HepG2 (cell line): Measurements from ENCODE around the gene TXNL4A. TPM values are rescaled to one million over a fixed set of nuclear protein-coding genes. Genes with fewer than 3 reads are reported as not detected.

Experiments used
- ATAD3A ChIP-seq: sonication (generic); formaldehyde crosslinking; IDR thresholded peaks from 2 replicates; pipeline ENCODE4 v1.4.0; 2020; ENCODE audit warnings: missing genetic modification reagents
- ATF7 ChIP-seq, 2 experiments: fragments of 450-650 bp in 1 of 2; sonication (generic) in 1 of 2; formaldehyde crosslinking in 1 of 2; IDR thresholded peaks; 2 replicates each; pipeline versions ENCODE4 v1.4.0 to v1.6.1; 2016 to 2020; ENCODE audit warnings: antibody characterized with exemption in 1 of 2, mild to moderate bottlenecking in 1 of 2, missing genetic modification reagents in 1 of 2
- ATRX ChIP-seq: sonication (generic); formaldehyde crosslinking; IDR thresholded peaks from 2 replicates; pipeline ENCODE4 v1.4.0; 2020; ENCODE audit warnings: missing genetic modification reagents, borderline replicate concordance
- HNF4G ChIP-seq, 2 experiments: sonication (generic) in 1 of 2; formaldehyde crosslinking in 1 of 2; IDR thresholded peaks; 2 replicates each; pipeline versions ENCODE4 v1.4.0 to v1.6.1; 2011 to 2020; ENCODE audit warnings: borderline replicate concordance in 2 of 2, low read depth in 2 of 2, mild to moderate bottlenecking in 2 of 2, low read length in 1 of 2, missing genetic modification reagents in 1 of 2, moderate library complexity in 1 of 2
- NFKB2 ChIP-seq: sonication (generic); formaldehyde crosslinking; IDR thresholded peaks from 2 replicates; pipeline ENCODE4 v1.4.0; 2020; ENCODE audit warnings: missing genetic modification reagents, borderline replicate concordance
- PHF5A ChIP-seq: IDR thresholded peaks from one replicate; pipeline ENCODE4 v1.6.1; 2018; ENCODE audit warnings: low read depth, missing genetic modification reagents; ENCODE audit not compliant: unreplicated experiment
- PTBP1 ChIP-seq: fragments of 200-400 bp; formaldehyde crosslinking; IDR thresholded peaks from 2 replicates; pipeline ENCODE4 v1.6.1; 2018; ENCODE audit warnings: low read length, low read depth; ENCODE audit not compliant: poor library complexity, severe bottlenecking
- RARA ChIP-seq: IDR thresholded peaks from 2 replicates; pipeline ENCODE4 v1.6.1; 2016; ENCODE audit warnings: missing genetic modification reagents, missing compliant biosample characterization
- TOE1 ChIP-seq: sonication (generic); formaldehyde crosslinking; IDR thresholded peaks from 2 replicates; pipeline ENCODE4 v1.4.0; 2020; ENCODE audit warnings: mild to moderate bottlenecking, missing genetic modification reagents
- ZBTB34 ChIP-seq: sonication (generic); formaldehyde crosslinking; IDR thresholded peaks from 2 replicates; pipeline ENCODE4 v1.8.0; 2022; ENCODE audit warnings: mild to moderate bottlenecking, missing genetic modification reagents
- ZNF280D ChIP-seq: sonication (generic); formaldehyde crosslinking; IDR thresholded peaks from 2 replicates; pipeline ENCODE4 v1.5.1; 2020; ENCODE audit warnings: mild to moderate bottlenecking, missing genetic modification reagents
- ZNF3 ChIP-seq: IDR thresholded peaks from 2 replicates; pipeline ENCODE4 v1.7.0; 2017; ENCODE audit warnings: inconsistent platforms
- ZNF557 ChIP-seq: sonication (generic); formaldehyde crosslinking; IDR thresholded peaks from 2 replicates; pipeline ENCODE4 v1.4.0; 2020; ENCODE audit warnings: missing genetic modification reagents
- ZNF572 ChIP-seq: sonication (generic); formaldehyde crosslinking; IDR thresholded peaks from 2 replicates; pipeline ENCODE4 v1.5.1; 2020; ENCODE audit warnings: mild to moderate bottlenecking, missing genetic modification reagents
- ZNF670 ChIP-seq: sonication (generic); formaldehyde crosslinking; IDR thresholded peaks from 2 replicates; pipeline ENCODE4 v1.8.0; 2022; ENCODE audit warnings: mild to moderate bottlenecking, missing genetic modification reagents, borderline replicate concordance
- ZNF772 ChIP-seq: sonication (generic); formaldehyde crosslinking; IDR thresholded peaks from 2 replicates; pipeline ENCODE4 v1.5.0; 2020; ENCODE audit warnings: mild to moderate bottlenecking, missing genetic modification reagents
- polyA plus RNA-seq, 8 experiments: library from polyadenylated mRNA; depleted of rRNA in 3 of 8; stranded (reverse) in 7 of 8; unstranded in 1 of 8; fragments of >200 nt; fragmentation: Illumina TruSeq in 4 of 8; extraction: Trizol in 4 of 8; gene quantifications; 2 replicates each; pipeline versions ENCODE4 v1.2.1 to v1.2.3, GENCODE V29; 2011 to 2016; ENCODE audit warnings: low read depth in 4 of 8, missing spikeins in 1 of 8, mixed read lengths in 1 of 8; ENCODE audit not compliant: insufficient read depth in 1 of 8
- total RNA-seq, 5 experiments: library from RNA; depleted of rRNA; stranded (reverse); fragments of >200 nt; fragmentation: Illumina TruSeq; extraction: Trizol; gene quantifications; 2 replicates each; pipeline ENCODE4 v1.2.3, GENCODE V29; 2016; ENCODE audit warnings: low read depth in 1 of 5
- TF ChIP-seq, protein P1 (sequence below): sonication (generic); formaldehyde crosslinking; IDR thresholded peaks from 2 replicates; pipeline ENCODE4 v1.4.0; 2020; ENCODE audit warnings: mild to moderate bottlenecking, missing genetic modification reagents

Gene TXNL4A
- total and polyA plus RNA-seq, 2 of the 13 experiments (the other 11 are each of a cell fraction or from before 2014, with no cell fraction given) = 172 to 202 TPM

DNA sequence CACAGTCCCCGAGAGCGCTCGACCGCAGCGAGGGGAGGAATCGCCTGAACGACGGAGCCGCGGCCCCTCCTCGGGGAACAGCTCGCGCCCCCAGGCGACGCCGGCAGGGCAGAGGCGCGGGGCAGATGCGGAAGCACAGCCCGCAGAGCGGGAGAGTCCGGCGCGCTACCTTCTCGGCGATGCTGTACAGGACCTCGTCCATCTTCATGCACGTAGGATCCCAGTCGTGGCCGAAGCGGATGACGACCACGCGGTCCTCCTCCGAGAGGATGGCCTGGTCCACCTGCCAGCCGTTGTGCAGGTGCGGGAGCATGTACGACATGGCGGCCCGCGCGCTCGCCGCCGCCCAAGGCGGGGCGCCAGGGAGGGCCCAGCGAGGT lies 302 bp downstream of the TXNL4A start (continued):
- TF ChIP-seq HNF4G (IDR thresholded peaks at IDR 0.05; ENCODE audit: borderline replicate concordance, low read depth, low read length) (no peak), HNF4G (CRISPR knock-in tag; IDR thresholded peaks at IDR 0.05; ENCODE audit: borderline replicate concordance, low read depth) (no peak), TOE1 (CRISPR knock-in tag) (no peak), ZNF280D (peak; percentile 40; the same call in 1 of the 2 replicates), PHF5A (CRISPR knock-in tag) (no peak), NFKB2 (no peak; the same call in 1 of the 2 replicates), ZNF670 (CRISPR knock-in tag) (peak; percentile 60; the same call in 1 of the 2 replicates), ZNF557 (CRISPR knock-in tag) (no peak; the same call in 1 of the 2 replicates), PTBP1 (no peak), ATF7 (IDR thresholded peaks at IDR 0.05) (no peak), ATF7 (CRISPR knock-in tag; IDR thresholded peaks at IDR 0.05) (0 out of 2 replicates have a peak, but pooled peaks have one; percentile 7), ZBTB34 (no peak), ATRX (no peak), ZNF772 (no peak; the same call in 1 of the 2 replicates), ZNF3 (CRISPR knock-in tag) (no peak), ATAD3A (CRISPR knock-in tag) (no peak), RARA (no peak), ZNF572 (no peak)
- TF ChIP-seq, protein P1, sequence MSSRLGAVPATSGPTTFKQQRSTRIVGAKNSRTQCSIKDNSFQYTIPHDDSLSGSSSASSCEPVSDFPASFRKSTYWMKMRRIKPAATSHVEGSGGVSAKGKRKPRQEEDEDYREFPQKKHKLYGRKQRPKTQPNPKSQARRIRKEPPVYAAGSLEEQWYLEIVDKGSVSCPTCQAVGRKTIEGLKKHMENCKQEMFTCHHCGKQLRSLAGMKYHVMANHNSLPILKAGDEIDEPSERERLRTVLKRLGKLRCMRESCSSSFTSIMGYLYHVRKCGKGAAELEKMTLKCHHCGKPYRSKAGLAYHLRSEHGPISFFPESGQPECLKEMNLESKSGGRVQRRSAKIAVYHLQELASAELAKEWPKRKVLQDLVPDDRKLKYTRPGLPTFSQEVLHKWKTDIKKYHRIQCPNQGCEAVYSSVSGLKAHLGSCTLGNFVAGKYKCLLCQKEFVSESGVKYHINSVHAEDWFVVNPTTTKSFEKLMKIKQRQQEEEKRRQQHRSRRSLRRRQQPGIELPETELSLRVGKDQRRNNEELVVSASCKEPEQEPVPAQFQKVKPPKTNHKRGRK = no peak
